DND-41 (cell line): ENCODE results near the gene TOMM22.

Experiments
- EZH2 ChIP-seq: IDR thresholded peaks from 3 replicates; pipeline ENCODE4 v1.6.1; 2012; ENCODE audit warnings: borderline replicate concordance, low read depth, mild to moderate bottlenecking, moderate library complexity, low read length, inconsistent platforms; ENCODE audit not compliant: severe bottlenecking
- TF ChIP-seq, protein P1 (sequence below): IDR thresholded peaks from 2 replicates; pipeline ENCODE4 v1.5.1; 2012; ENCODE audit warnings: borderline replicate concordance, low read length, moderate library complexity, mild to moderate bottlenecking; ENCODE audit not compliant: poor library complexity, severe bottlenecking; ENCODE audit errors: extremely low read depth

DNA sequence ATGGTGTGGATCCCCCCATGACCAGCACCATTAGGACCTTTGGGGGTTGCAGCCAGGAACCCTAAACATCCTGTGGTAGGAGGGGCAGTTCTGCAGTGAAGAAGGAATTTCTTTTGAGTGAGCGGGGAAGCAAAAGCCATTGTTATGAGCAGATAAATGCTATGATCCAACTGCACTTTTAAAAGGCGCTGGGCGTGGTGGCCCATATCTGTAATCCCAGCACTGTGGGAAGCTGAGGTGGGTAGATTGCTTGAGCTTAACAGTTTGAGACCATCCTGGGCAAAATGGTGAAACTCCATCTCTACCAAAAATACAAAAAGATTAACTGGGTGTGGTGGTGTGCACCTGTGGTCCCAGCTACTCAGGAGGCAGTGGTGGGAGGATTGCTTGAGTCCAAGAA, 5.9 kb upstream of the TOMM22 start:
- TF ChIP-seq, protein P1, sequence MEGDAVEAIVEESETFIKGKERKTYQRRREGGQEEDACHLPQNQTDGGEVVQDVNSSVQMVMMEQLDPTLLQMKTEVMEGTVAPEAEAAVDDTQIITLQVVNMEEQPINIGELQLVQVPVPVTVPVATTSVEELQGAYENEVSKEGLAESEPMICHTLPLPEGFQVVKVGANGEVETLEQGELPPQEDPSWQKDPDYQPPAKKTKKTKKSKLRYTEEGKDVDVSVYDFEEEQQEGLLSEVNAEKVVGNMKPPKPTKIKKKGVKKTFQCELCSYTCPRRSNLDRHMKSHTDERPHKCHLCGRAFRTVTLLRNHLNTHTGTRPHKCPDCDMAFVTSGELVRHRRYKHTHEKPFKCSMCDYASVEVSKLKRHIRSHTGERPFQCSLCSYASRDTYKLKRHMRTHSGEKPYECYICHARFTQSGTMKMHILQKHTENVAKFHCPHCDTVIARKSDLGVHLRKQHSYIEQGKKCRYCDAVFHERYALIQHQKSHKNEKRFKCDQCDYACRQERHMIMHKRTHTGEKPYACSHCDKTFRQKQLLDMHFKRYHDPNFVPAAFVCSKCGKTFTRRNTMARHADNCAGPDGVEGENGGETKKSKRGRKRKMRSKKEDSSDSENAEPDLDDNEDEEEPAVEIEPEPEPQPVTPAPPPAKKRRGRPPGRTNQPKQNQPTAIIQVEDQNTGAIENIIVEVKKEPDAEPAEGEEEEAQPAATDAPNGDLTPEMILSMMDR = no peak
- TF ChIP-seq EZH2 = no peak
